ENCODE results near the gene TAB3. TPM values are rescaled to one million over a fixed set of nuclear protein-coding genes. Genes with fewer than 3 reads are reported as not detected.

The TAB3 gene
- total and polyA plus RNA-seq, 7 experiments from 2014 or later = 4.0 to 24.8 (median 18.8) TPM

GRCh38 chrX:30880058-30880457 lies 9.0 kb downstream of the TAB3 start:
- H3K27ac ChIP-seq (ENCODE audit: low read depth, low read length) = no peak overlapping the region
- Mint-ChIP-seq H3K27ac (peak overlapping the region in 1 of 9 donors; percentile 40), H3K9me3 (peaks cover 0 to 2% (median 0%) of the 10 kb centered on the region in 11 donors), H3K36me3 (peaks cover 0 to 8% (median 0%) of the 10 kb centered on the region in 5 donors), H3K4me1 (peaks cover 19 to 77% (median 55%) of the 10 kb centered on the region in 7 donors), H3K4me3 (no peak overlapping the region), H3K27me3 (no peaks in the 10 kb centered on the region)
- ChIA-PET POLR2A (interaction anchor here (0.6 kb wide), 2 partner anchors 11 to 22 kb away, joined by 3 read pairs; no protein-coding TSS in a partner anchor), CTCF (no interaction called here)
- H3K4me1 ChIP-seq (ENCODE audit: control insufficient read depth in 2 of 2, insufficient read depth in 2 of 2, low read length in 2 of 2) = peaks cover 0 to 3% of the 10 kb centered on the region in 2 donors
- H3K9me3 ChIP-seq (ENCODE audit: control insufficient read depth in 2 of 3, low read length in 3 of 3) = no peaks in the 10 kb centered on the region
- ATAC-seq = no peak
- no peak for DNase-seq
- H3K36me3 ChIP-seq (ENCODE audit: control insufficient read depth in 2 of 3, insufficient read depth in 3 of 3, low read length in 3 of 3) = no peaks in the 10 kb centered on the region
- no peaks in the 10 kb centered on the region for H3K27me3 ChIP-seq (ENCODE audit: control insufficient read depth in 2 of 2, insufficient read depth in 2 of 2, low read length in 2 of 2)
- H3K4me3 ChIP-seq (ENCODE audit: low read length) = no peak overlapping the region
- intact Hi-C loops (cut with micrococcal nuclease) = no loop called here

GRCh38 chrX:30876367-30876766 lies 12.7 kb downstream of the TAB3 start:
- Mint-ChIP-seq H3K9me3 (peaks cover 0 to 2% (median 0%) of the 10 kb centered on the region in 11 donors), H3K4me3 (peak overlapping the region in 1 of 10 donors; percentile 14), H3K36me3 (peaks cover 0 to 6% (median 0%) of the 10 kb centered on the region in 5 donors), H3K4me1 (peaks cover 19 to 64% (median 54%) of the 10 kb centered on the region in 7 donors), H3K27me3 (no peaks in the 10 kb centered on the region), H3K27ac (peak overlapping the region in 1 of 9 donors; percentile 61)
- Histone ChIP-seq H3K4me3 (ENCODE audit: low read length) (no peak overlapping the region), H3K27me3 (ENCODE audit: control insufficient read depth in 2 of 2, insufficient read depth in 2 of 2, low read length in 2 of 2) (no peaks in the 10 kb centered on the region), H3K9me3 (ENCODE audit: control insufficient read depth in 2 of 3, low read length in 3 of 3) (no peaks in the 10 kb centered on the region), H3K36me3 (ENCODE audit: control insufficient read depth in 2 of 3, insufficient read depth in 3 of 3, low read length in 3 of 3) (no peaks in the 10 kb centered on the region), H3K4me1 (ENCODE audit: control insufficient read depth in 2 of 2, insufficient read depth in 2 of 2, low read length in 2 of 2) (no peaks in the 10 kb centered on the region), H3K27ac (ENCODE audit: low read depth, low read length) (no peak overlapping the region)
- ATAC-seq (no peak), DNase-seq (no peak)
- intact Hi-C loops (cut with micrococcal nuclease) = no loop called here
- POLR2A ChIA-PET = no interaction called here
- CTCF ChIA-PET = no interaction called here

GRCh38 chrX:30875957-30876356 lies 13.1 kb downstream of the TAB3 start:
- Histone ChIP-seq H3K36me3 (ENCODE audit: control insufficient read depth in 2 of 3, insufficient read depth in 3 of 3, low read length in 3 of 3) (no peaks in the 10 kb centered on the region), H3K9me3 (ENCODE audit: control insufficient read depth in 2 of 3, low read length in 3 of 3) (no peaks in the 10 kb centered on the region), H3K27ac (ENCODE audit: low read depth, low read length) (no peak overlapping the region), H3K4me3 (ENCODE audit: low read length) (no peak overlapping the region), H3K4me1 (ENCODE audit: control insufficient read depth in 2 of 2, insufficient read depth in 2 of 2, low read length in 2 of 2) (no peaks in the 10 kb centered on the region), H3K27me3 (ENCODE audit: control insufficient read depth in 2 of 2, insufficient read depth in 2 of 2, low read length in 2 of 2) (no peaks in the 10 kb centered on the region)
- no peak for ATAC-seq
- H3K27me3 Mint-ChIP-seq = no peaks in the 10 kb centered on the region
- H3K27ac Mint-ChIP-seq = no peak overlapping the region
- peaks cover 0 to 2% (median 0%) of the 10 kb centered on the region in 11 donors for H3K9me3 Mint-ChIP-seq
- no peak for DNase-seq
- ChIA-PET CTCF (no interaction called here), POLR2A (no interaction called here)
- peaks cover 0 to 6% (median 0%) of the 10 kb centered on the region in 5 donors for H3K36me3 Mint-ChIP-seq
- intact Hi-C loops (cut with micrococcal nuclease) = no loop called here
- H3K4me3 Mint-ChIP-seq = no peak overlapping the region
- peaks cover 16 to 62% (median 51%) of the 10 kb centered on the region in 7 donors for H3K4me1 Mint-ChIP-seq

GRCh38 chrX:30874851-30875250 lies 14.2 kb downstream of the TAB3 start:
- no peak overlapping the region for H3K4me3 ChIP-seq (ENCODE audit: low read length)
- Mint-ChIP-seq H3K36me3 (peaks cover 0 to 5% (median 0%) of the 10 kb centered on the region in 5 donors), H3K4me3 (no peak overlapping the region), H3K27me3 (no peaks in the 10 kb centered on the region), H3K9me3 (peaks cover 0 to 2% (median 0%) of the 10 kb centered on the region in 11 donors), H3K4me1 (peaks cover 8 to 51% (median 40%) of the 10 kb centered on the region in 7 donors), H3K27ac (no peak overlapping the region)
- DNase-seq (no peak), ATAC-seq (no peak)
- CTCF ChIA-PET = no interaction called here
- no peaks in the 10 kb centered on the region for H3K27me3 ChIP-seq (ENCODE audit: control insufficient read depth in 2 of 2, insufficient read depth in 2 of 2, low read length in 2 of 2)
- H3K4me1 ChIP-seq (ENCODE audit: control insufficient read depth in 2 of 2, insufficient read depth in 2 of 2, low read length in 2 of 2) = no peaks in the 10 kb centered on the region
- intact Hi-C loops (cut with micrococcal nuclease) = no loop called here
- no peak overlapping the region for H3K27ac ChIP-seq (ENCODE audit: low read depth, low read length)
- POLR2A ChIA-PET = no interaction called here
- H3K36me3 ChIP-seq (ENCODE audit: control insufficient read depth in 2 of 3, insufficient read depth in 3 of 3, low read length in 3 of 3) = no peaks in the 10 kb centered on the region
- no peaks in the 10 kb centered on the region for H3K9me3 ChIP-seq (ENCODE audit: control insufficient read depth in 2 of 3, low read length in 3 of 3)

GRCh38 chrX:30870572-30870971 lies 18.5 kb downstream of the TAB3 start:
- Mint-ChIP-seq H3K9me3 (peaks cover 0 to 1% (median 0%) of the 10 kb centered on the region in 11 donors), H3K4me3 (no peak overlapping the region), H3K27me3 (no peaks in the 10 kb centered on the region), H3K27ac (no peak overlapping the region), H3K36me3 (peaks cover 0 to 4% (median 0%) of the 10 kb centered on the region in 5 donors), H3K4me1 (peaks cover 2 to 23% (median 15%) of the 10 kb centered on the region in 7 donors)
- H3K27ac ChIP-seq (ENCODE audit: low read depth, low read length) = no peak overlapping the region
- no peaks in the 10 kb centered on the region for H3K27me3 ChIP-seq (ENCODE audit: control insufficient read depth in 2 of 2, insufficient read depth in 2 of 2, low read length in 2 of 2)
- DNase-seq = no peak
- H3K9me3 ChIP-seq (ENCODE audit: control insufficient read depth in 2 of 3, low read length in 3 of 3) = no peaks in the 10 kb centered on the region
- peaks cover 0 to 3% (median 0%) of the 10 kb centered on the region in 3 experiments for H3K36me3 ChIP-seq (ENCODE audit: control insufficient read depth in 2 of 3, insufficient read depth in 3 of 3, low read length in 3 of 3)
- no peak for ATAC-seq
- intact Hi-C loops (cut with micrococcal nuclease) = no loop called here
- POLR2A ChIA-PET = no interaction called here
- CTCF ChIA-PET = no interaction called here
- H3K4me3 ChIP-seq (ENCODE audit: low read length) = no peak overlapping the region
- no peaks in the 10 kb centered on the region for H3K4me1 ChIP-seq (ENCODE audit: control insufficient read depth in 2 of 2, insufficient read depth in 2 of 2, low read length in 2 of 2)

- H3K4me3 ChIP-seq (ENCODE audit: low read length) = no peak overlapping the region
- peaks cover 0 to 5% (median 0%) of the 10 kb centered on the region in 3 experiments for H3K36me3 ChIP-seq (ENCODE audit: control insufficient read depth in 2 of 3, insufficient read depth in 3 of 3, low read length in 3 of 3)
- peaks cover 0 to 1% (median 0%) of the 10 kb centered on the region in 11 donors for H3K9me3 Mint-ChIP-seq
- H3K9me3 ChIP-seq (ENCODE audit: control insufficient read depth in 2 of 3, low read length in 3 of 3) = no peaks in the 10 kb centered on the region
- no peak overlapping the region for H3K4me3 Mint-ChIP-seq
- DNase-seq = no peak
- H3K27ac ChIP-seq (ENCODE audit: low read depth, low read length) = no peak overlapping the region
- H3K27me3 ChIP-seq (ENCODE audit: control insufficient read depth in 2 of 2, insufficient read depth in 2 of 2, low read length in 2 of 2) = no peaks in the 10 kb centered on the region
- peaks cover 0 to 7% (median 0%) of the 10 kb centered on the region in 7 donors for H3K4me1 Mint-ChIP-seq
- H3K27ac Mint-ChIP-seq = no peak overlapping the region
- H3K36me3 Mint-ChIP-seq = peaks cover 0 to 4% (median 0%) of the 10 kb centered on the region in 5 donors
- POLR2A ChIA-PET = no interaction called here
- ATAC-seq = no peak
- CTCF ChIA-PET = no interaction called here
- no peaks in the 10 kb centered on the region for H3K27me3 Mint-ChIP-seq
- intact Hi-C loops (cut with micrococcal nuclease) = loop anchor here (1.0 to 2.0 kb wide), 2 partner anchors 23 to 129 kb away; partner anchors contain the start of gene TAB3 (in 1 of the 2)
- H3K4me1 ChIP-seq (ENCODE audit: control insufficient read depth in 2 of 2, insufficient read depth in 2 of 2, low read length in 2 of 2) = no peaks in the 10 kb centered on the region
Observed at GRCh38 chrX:30865612-30866011, 23.4 kb downstream of the TAB3 start.

- H3K9me3 Mint-ChIP-seq = peaks cover 0 to 1% (median 0%) of the 10 kb centered on the region in 11 donors
- H3K36me3 ChIP-seq (ENCODE audit: control insufficient read depth in 2 of 3, insufficient read depth in 3 of 3, low read length in 3 of 3) = peaks cover 0 to 5% (median 0%) of the 10 kb centered on the region in 3 experiments
- no peak overlapping the region for H3K4me3 Mint-ChIP-seq
- H3K4me1 Mint-ChIP-seq = peaks cover 0 to 7% (median 0%) of the 10 kb centered on the region in 7 donors
- H3K27ac Mint-ChIP-seq = no peak overlapping the region
- peaks cover 0 to 5% (median 0%) of the 10 kb centered on the region in 5 donors for H3K36me3 Mint-ChIP-seq
- no peaks in the 10 kb centered on the region for H3K4me1 ChIP-seq (ENCODE audit: control insufficient read depth in 2 of 2, insufficient read depth in 2 of 2, low read length in 2 of 2)
- H3K4me3 ChIP-seq (ENCODE audit: low read length) = no peak overlapping the region
- H3K27me3 Mint-ChIP-seq = no peaks in the 10 kb centered on the region
- ChIA-PET CTCF (interaction anchor here (1.2 kb wide), 1 partner anchor 129 kb away, joined by 3 read pairs; no protein-coding TSS in a partner anchor), POLR2A (interaction anchor here (0.5 kb wide), 1 partner anchor 28 kb away, joined by 5 read pairs; no protein-coding TSS in a partner anchor)
- peak in 3 of 9 donors; percentile 3 to 7 (median 4) for DNase-seq
- no peak overlapping the region for H3K27ac ChIP-seq (ENCODE audit: low read depth, low read length)
- intact Hi-C loops (cut with micrococcal nuclease) = loop anchor here (1.0 to 2.0 kb wide), 2 partner anchors 24 to 129 kb away; partner anchors contain the start of gene TAB3 (in 1 of the 2)
- no peak for ATAC-seq
- H3K9me3 ChIP-seq (ENCODE audit: control insufficient read depth in 2 of 3, low read length in 3 of 3) = no peaks in the 10 kb centered on the region
- H3K27me3 ChIP-seq (ENCODE audit: control insufficient read depth in 2 of 2, insufficient read depth in 2 of 2, low read length in 2 of 2) = no peaks in the 10 kb centered on the region
Observed at GRCh38 chrX:30865015-30865414, 24.0 kb downstream of the TAB3 start.

Data from naive thymus-derived CD4-positive, alpha-beta T cell (primary cell).